ENCODE results near the gene EPM2AIP1. TPM values are rescaled to one million over a fixed set of nuclear protein-coding genes. Genes with fewer than 3 reads are reported as not detected.

The EPM2AIP1 gene
- total and polyA plus RNA-seq, 4 donors = 2.9 to 11.8 (median 7.7) TPM

- no peaks in the 10 kb centered on the region for H3K27me3 ChIP-seq (ENCODE audit: control insufficient read depth in 4 of 4, insufficient read depth in 4 of 4, low read length in 3 of 4)
- peak within 1 kb of the TSS; percentile 96 to 98 for H3K27ac ChIP-seq (ENCODE audit: low read depth in 1 of 2, low read length in 2 of 2)
- H3K4me1 ChIP-seq (ENCODE audit: control insufficient read depth in 4 of 4, insufficient read depth in 4 of 4, low read length in 3 of 4) = peaks cover 3 to 40% (median 24%) of the 10 kb centered on the region in 4 donors
- under 1% methylated on average over 47 of the region's 47 CpGs for WGBS
- peak; percentile 68 to 93 for TF ChIP-seq GABPA (IDR thresholded peaks at IDR 0.05 in 1 of 2, conservative IDR thresholded peaks at IDR 0.05 in 1 of 2)
- TF ChIP-seq HNF4G (IDR thresholded peaks at IDR 0.05) = no peak
- peak; percentile 72 for TF ChIP-seq ZBTB33 (IDR thresholded peaks at IDR 0.05)
- no peak for TF ChIP-seq ATF3 (IDR thresholded peaks at IDR 0.05)
- no peak for TF ChIP-seq FOXA2 (IDR thresholded peaks at IDR 0.05)
- TF ChIP-seq JUND (IDR thresholded peaks at IDR 0.05) = no peak
- peak; percentile 96 for TF ChIP-seq SP1 (IDR thresholded peaks at IDR 0.05)
- peak; percentile 44 for TF ChIP-seq NR2F2 (IDR thresholded peaks at IDR 0.05)
- TF ChIP-seq FOXA1 (IDR thresholded peaks at IDR 0.05) = no peak
- TF ChIP-seq EGR1 (IDR thresholded peaks at IDR 0.05; ENCODE audit: low read depth in 2 of 2) = no peak
- TF ChIP-seq RXRA (IDR thresholded peaks at IDR 0.05) = peak in 1 of 2 donors; percentile 36
- peak in 1 of 2 donors; percentile 10 for TF ChIP-seq RAD21 (IDR thresholded peaks at IDR 0.05)
- peak; percentile 97 for TF ChIP-seq MAX (IDR thresholded peaks at IDR 0.05)
- no peak for TF ChIP-seq HNF4A (conservative IDR thresholded peaks at IDR 0.05)
- TF ChIP-seq TAF1 (conservative IDR thresholded peaks at IDR 0.05) = peak; percentile 66
- no peak for TF ChIP-seq CTCF (IDR thresholded peaks at IDR 0.05; ENCODE audit: low read depth, low read length, missing input control)
- TF ChIP-seq YY1 (IDR thresholded peaks at IDR 0.05) = peak; percentile 100
- peak; percentile 79 for TF ChIP-seq REST (IDR thresholded peaks at IDR 0.05)
- DNase-seq (ENCODE audit: low spot score) = peak; percentile 99
- no peaks in the 10 kb centered on the region for H3K9me3 ChIP-seq (ENCODE audit: control insufficient read depth in 4 of 4, low read length in 3 of 4)
- peak within 1 kb of the TSS; percentile 96 to 98 for H3K9ac ChIP-seq (ENCODE audit: low read depth in 1 of 2, low read length in 2 of 2)
- peaks cover 2 to 15% (median 13%) of the 10 kb centered on the region in 4 donors for H3K36me3 ChIP-seq (ENCODE audit: control insufficient read depth in 4 of 4, insufficient read depth in 3 of 4, low read depth in 1 of 4, low read length in 3 of 4)
- peak within 1 kb of the TSS; percentile 63 to 92 (median 89) for H3K4me3 ChIP-seq (ENCODE audit: low read depth in 1 of 3, low read length in 3 of 3)
Measured at GRCh38 chr3:36993326-36994283, 674 bp upstream of the EPM2AIP1 start, which contains the start of gene MLH1. Gene MLH1, plus strand, starts transcription at chr3:36993518. Its CDS starts 30 bp downstream, at chr3:36993548.
